ENCODE measurements around the gene IFNL2.

IFNL2 gene

DNA sequence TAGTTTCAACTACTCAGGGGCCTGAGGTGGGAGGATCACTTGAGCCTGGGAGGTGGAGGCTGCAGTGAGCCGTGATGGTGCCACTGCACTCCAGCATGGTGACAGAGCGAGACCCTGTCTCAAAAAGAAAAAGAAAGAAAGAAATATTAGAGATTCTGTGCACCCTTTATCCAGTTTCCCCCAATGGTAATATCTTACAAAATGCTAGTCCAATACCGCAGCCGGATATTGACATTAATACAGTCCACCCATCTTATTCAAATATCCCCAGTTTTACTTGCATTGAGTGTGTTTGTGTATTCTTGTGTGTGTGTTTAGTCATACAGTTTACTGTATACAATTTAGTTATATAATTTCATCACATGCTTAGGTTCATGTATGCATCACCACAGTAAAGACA, 11.0 kb upstream of the IFNL2 start:
- TF ChIP-seq, protein P1, sequence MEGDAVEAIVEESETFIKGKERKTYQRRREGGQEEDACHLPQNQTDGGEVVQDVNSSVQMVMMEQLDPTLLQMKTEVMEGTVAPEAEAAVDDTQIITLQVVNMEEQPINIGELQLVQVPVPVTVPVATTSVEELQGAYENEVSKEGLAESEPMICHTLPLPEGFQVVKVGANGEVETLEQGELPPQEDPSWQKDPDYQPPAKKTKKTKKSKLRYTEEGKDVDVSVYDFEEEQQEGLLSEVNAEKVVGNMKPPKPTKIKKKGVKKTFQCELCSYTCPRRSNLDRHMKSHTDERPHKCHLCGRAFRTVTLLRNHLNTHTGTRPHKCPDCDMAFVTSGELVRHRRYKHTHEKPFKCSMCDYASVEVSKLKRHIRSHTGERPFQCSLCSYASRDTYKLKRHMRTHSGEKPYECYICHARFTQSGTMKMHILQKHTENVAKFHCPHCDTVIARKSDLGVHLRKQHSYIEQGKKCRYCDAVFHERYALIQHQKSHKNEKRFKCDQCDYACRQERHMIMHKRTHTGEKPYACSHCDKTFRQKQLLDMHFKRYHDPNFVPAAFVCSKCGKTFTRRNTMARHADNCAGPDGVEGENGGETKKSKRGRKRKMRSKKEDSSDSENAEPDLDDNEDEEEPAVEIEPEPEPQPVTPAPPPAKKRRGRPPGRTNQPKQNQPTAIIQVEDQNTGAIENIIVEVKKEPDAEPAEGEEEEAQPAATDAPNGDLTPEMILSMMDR (IDR thresholded peaks at IDR 0.05; ENCODE audit: low read depth, low read length), result no peak
- TF ChIP-seq EZH2phosphoT487 (IDR thresholded peaks at IDR 0.05; ENCODE audit: low read depth), result no peak
- Histone ChIP-seq H3K4me3 (ENCODE audit: low read length) (no peak overlapping the region), H4K20me1 (ENCODE audit: insufficient read depth, low read length) (no peaks in the 10 kb centered on the region), H3K27ac (ENCODE audit: low read length) (no peak overlapping the region), H3K4me2 (ENCODE audit: low read length) (no peak overlapping the region), H3K9me3 (ENCODE audit: insufficient read depth, low read length) (no peaks in the 10 kb centered on the region), H3K27me3 (ENCODE audit: low read depth, low read length) (no peaks in the 10 kb centered on the region; the same call in 1 of the 2 replicates), H3K4me1 (ENCODE audit: low read length) (no peaks in the 10 kb centered on the region), H3K9ac (ENCODE audit: low read length) (no peak overlapping the region), H2AFZ (ENCODE audit: low read depth, low read length) (no peak overlapping the region), H3K79me2 (ENCODE audit: low read length) (no peaks in the 10 kb centered on the region), H3K36me3 (replicated peaks; ENCODE audit: low read depth, low read length) (no peaks in the 10 kb centered on the region)

DNA sequence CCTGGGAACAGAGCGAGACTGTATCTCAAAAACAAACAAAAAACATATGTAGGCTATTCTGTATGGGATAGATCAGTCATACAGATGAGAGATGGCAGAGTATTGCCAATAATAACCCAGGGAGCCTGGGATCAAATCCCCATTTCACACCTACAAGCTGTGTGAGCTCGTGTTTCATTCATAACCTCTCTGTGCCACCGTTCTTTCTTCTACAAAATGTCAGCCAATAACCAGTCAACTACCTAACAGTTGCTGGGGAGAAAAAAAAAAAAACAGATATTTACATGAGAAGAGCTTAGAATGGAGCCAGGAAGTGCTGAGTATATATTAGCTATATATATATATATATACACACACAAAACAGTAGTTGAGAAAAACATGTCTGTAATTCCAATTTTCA, 6.5 kb upstream of the IFNL2 start:
- TF ChIP-seq EZH2phosphoT487 (IDR thresholded peaks at IDR 0.05; ENCODE audit: low read depth), result no peak
- TF ChIP-seq, protein P1 (IDR thresholded peaks at IDR 0.05; ENCODE audit: low read depth, low read length), result no peak
- Histone ChIP-seq H2AFZ (ENCODE audit: low read depth, low read length) (no peak overlapping the region), H3K4me1 (ENCODE audit: low read length) (no peaks in the 10 kb centered on the region), H3K9me3 (ENCODE audit: insufficient read depth, low read length) (no peaks in the 10 kb centered on the region), H3K4me3 (ENCODE audit: low read length) (no peak overlapping the region), H3K27ac (ENCODE audit: low read length) (no peak overlapping the region), H3K27me3 (ENCODE audit: low read depth, low read length) (no peaks in the 10 kb centered on the region; the same call in 1 of the 2 replicates), H3K4me2 (ENCODE audit: low read length) (no peak overlapping the region), H3K79me2 (ENCODE audit: low read length) (no peaks in the 10 kb centered on the region), H3K9ac (ENCODE audit: low read length) (no peak overlapping the region), H3K36me3 (replicated peaks; ENCODE audit: low read depth, low read length) (no peaks in the 10 kb centered on the region), H4K20me1 (ENCODE audit: insufficient read depth, low read length) (no peaks in the 10 kb centered on the region)

DNA sequence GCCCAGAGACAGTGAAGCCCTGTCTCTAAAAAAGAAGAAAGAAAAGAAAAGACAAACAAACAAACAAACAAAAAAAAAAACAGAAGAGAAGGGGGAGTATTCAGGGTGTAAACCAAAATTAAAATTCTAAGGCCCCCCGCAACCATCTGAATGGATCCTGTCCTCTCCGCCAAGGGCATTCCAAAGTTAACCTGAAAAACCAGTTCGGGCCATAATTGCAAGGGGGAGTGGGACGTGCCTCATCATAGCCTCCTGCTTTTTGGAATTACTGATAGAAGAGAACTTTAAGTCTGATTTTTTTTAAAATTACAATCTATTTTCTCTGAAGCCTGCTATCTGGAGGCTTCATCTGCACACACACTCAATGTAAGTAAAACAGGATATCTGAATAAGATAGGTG, 5.7 kb upstream of the IFNL2 start:
- no peaks in the 10 kb centered on the region for H3K4me1 ChIP-seq (ENCODE audit: low read length)
- H3K4me2 ChIP-seq (ENCODE audit: low read length), result no peak overlapping the region
- H3K9ac ChIP-seq (ENCODE audit: low read length), result no peak overlapping the region
- H3K4me3 ChIP-seq (ENCODE audit: low read length), result no peak overlapping the region
- no peaks in the 10 kb centered on the region for H3K9me3 ChIP-seq (ENCODE audit: insufficient read depth, low read length)
- H3K79me2 ChIP-seq (ENCODE audit: low read length), result no peaks in the 10 kb centered on the region
- H3K36me3 ChIP-seq (replicated peaks; ENCODE audit: low read depth, low read length), result no peaks in the 10 kb centered on the region
- no peak overlapping the region for H3K27ac ChIP-seq (ENCODE audit: low read length)
- no peaks in the 10 kb centered on the region for H4K20me1 ChIP-seq (ENCODE audit: insufficient read depth, low read length)
- no peaks in the 10 kb centered on the region for H3K27me3 ChIP-seq (ENCODE audit: low read depth, low read length)
- H2AFZ ChIP-seq (ENCODE audit: low read depth, low read length), result no peak overlapping the region
- TF ChIP-seq EZH2phosphoT487 (IDR thresholded peaks at IDR 0.05; ENCODE audit: low read depth), result no peak
- TF ChIP-seq, protein P1 (IDR thresholded peaks at IDR 0.05; ENCODE audit: low read depth, low read length), result no peak

DNA sequence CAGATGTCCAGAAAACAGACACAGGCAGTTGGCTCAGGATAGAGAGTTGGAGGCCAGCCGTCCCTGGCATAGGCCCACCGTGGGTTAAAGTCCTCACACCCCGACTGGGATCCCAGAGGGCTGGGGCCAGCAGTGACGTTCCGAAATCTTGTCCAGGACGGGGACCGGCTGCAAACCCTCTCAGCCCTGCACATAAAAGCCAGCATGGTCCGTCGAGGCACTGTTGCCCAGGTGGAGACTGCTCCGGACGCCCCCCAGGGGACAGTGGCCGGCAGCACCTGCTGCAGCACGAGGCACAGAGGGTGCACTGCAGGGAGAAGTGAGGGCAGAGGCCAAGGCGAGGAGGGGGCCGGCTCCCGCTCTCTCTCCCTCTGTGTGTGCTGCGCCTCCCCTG, 4.3 kb upstream of the IFNL2 start:
- Histone ChIP-seq H3K79me2 (ENCODE audit: low read length) (no peaks in the 10 kb centered on the region), H3K4me3 (ENCODE audit: low read length) (no peak overlapping the region), H3K4me2 (ENCODE audit: low read length) (no peak overlapping the region), H3K36me3 (replicated peaks; ENCODE audit: low read depth, low read length) (no peaks in the 10 kb centered on the region), H3K9ac (ENCODE audit: low read length) (no peak overlapping the region), H3K27ac (ENCODE audit: low read length) (no peak overlapping the region), H2AFZ (ENCODE audit: low read depth, low read length) (no peak overlapping the region), H3K4me1 (ENCODE audit: low read length) (no peaks in the 10 kb centered on the region), H3K27me3 (ENCODE audit: low read depth, low read length) (no peaks in the 10 kb centered on the region), H3K9me3 (ENCODE audit: insufficient read depth, low read length) (no peaks in the 10 kb centered on the region), H4K20me1 (ENCODE audit: insufficient read depth, low read length) (no peaks in the 10 kb centered on the region)
- TF ChIP-seq, protein P1 (IDR thresholded peaks at IDR 0.05; ENCODE audit: low read depth, low read length), result no peak
- no peak for TF ChIP-seq EZH2phosphoT487 (IDR thresholded peaks at IDR 0.05; ENCODE audit: low read depth)

Data from OCI-LY3 (cell line).